HG03354 (cell line): Measurements from ENCODE around the gene PRKN.
"Not testable (repeated sequence)": the region's sequence is repeated elsewhere in the genome, so short reads cannot be mapped to it uniquely, and the experiment has no call there.

ENCODE experiments used
- ATAC-seq: cut with Tn5 transposase; IDR thresholded peaks from one replicate; pipeline ENCODE4 v1.9.1; 2021; ENCODE audit warnings: mild to moderate bottlenecking; ENCODE audit not compliant: unreplicated experiment, poor library complexity, severe bottlenecking

Gene PRKN

GRCh38 chr6:161315246-161315917 is 1412.2 kb downstream of the PRKN start:
- ATAC-seq: not testable (repeated sequence)

GRCh38 chr6:161314541-161315245 is 1412.9 kb downstream of the PRKN start:
- ATAC-seq: not testable (repeated sequence)

GRCh38 chr6:161313940-161314509 is 1413.5 kb downstream of the PRKN start:
- no peak for ATAC-seq

GRCh38 chr6:161313475-161313874 is 1414.1 kb downstream of the PRKN start:
- ATAC-seq: not testable (repeated sequence)

- not testable (repeated sequence) for ATAC-seq
Observed at GRCh38 chr6:161309774-161310173, 1417.8 kb downstream of the PRKN start.

- ATAC-seq: no peak
Observed at GRCh38 chr6:161308075-161308655, 1419.4 kb downstream of the PRKN start.

GRCh38 chr6:161305860-161306259 is 1421.7 kb downstream of the PRKN start:
- no peak for ATAC-seq

- ATAC-seq: no peak
Observed at GRCh38 chr6:161303628-161304340, 1423.8 kb downstream of the PRKN start.

- no peak for ATAC-seq
Observed at GRCh38 chr6:161302949-161303348, 1424.6 kb downstream of the PRKN start.

GRCh38 chr6:161301338-161301737 is 1426.2 kb downstream of the PRKN start:
- no peak for ATAC-seq

- no peak for ATAC-seq
Observed at GRCh38 chr6:161300823-161301222, 1426.7 kb downstream of the PRKN start.

GRCh38 chr6:161299726-161300125 is 1427.8 kb downstream of the PRKN start:
- ATAC-seq: no peak
